HCT116 (cell line): Measurements from ENCODE around the gene ZNF543. TPM values are rescaled to one million over a fixed set of nuclear protein-coding genes. Genes with fewer than 3 reads are reported as not detected.

Source experiments
- ATAC-seq: fragments of 200-7000 bp; cut with Tn5 transposase; 2 replicates; pipeline ENCODE4 v1.9.1; 2020; ENCODE audit warnings: mild to moderate bottlenecking, moderate library complexity
- BruUV-seq: library from RNA; stranded (reverse); fragments of 400-500 nt; replicated peaks from 2 replicates; lab custom pipeline; 2021; lab: Mats Ljungman, UMichigan
- CTCF ChIA-PET: fragments of 300-600 bp; sonication (Branson Sonifier 250); formaldehyde crosslinking; loops from one replicate; lab custom pipeline; 2021; ENCODE audit warnings: antibody characterized with exemption; lab: Charles Lee
- POLR2A ChIA-PET: fragments of 300-600, 350-600 bp; sonication (Branson Sonifier 250); formaldehyde crosslinking; loops from one replicate; lab custom pipeline; 2021; ENCODE audit warnings: antibody characterized with exemption; lab: Charles Lee
- RAD21 ChIA-PET, 2 experiments: fragments of 300-600 bp; sonication (Branson Sonifier 250); formaldehyde crosslinking; loops; one replicate each; lab custom pipeline; 2023; ENCODE audit warnings: low total read pairs in 2 of 2; ENCODE audit not compliant: uncharacterized antibody in 2 of 2, unreplicated experiment in 2 of 2, low non-redundant PET in 1 of 2; lab: Charles Lee
- DNase-seq: peaks from one replicate; pipeline ENCODE4 v3.0.0-alpha.2; 2010; ENCODE audit warnings: low read depth, low spot score
- H2AFZ ChIP-seq: fragments of 200-600 bp; shearing (Covaris generic), sonication (generic); 2 replicates; pipeline ENCODE4 v1.6.1; 2017; ENCODE audit warnings: low read depth, mixed run types, mixed read lengths, antibody characterized with exemption, low read length; ENCODE audit not compliant: poor library complexity, severe bottlenecking
- H3K27ac ChIP-seq: 2 replicates; pipeline ENCODE4 v1.5.1; 2012; ENCODE audit warnings: low read depth, low read length
- H3K27me3 ChIP-seq: fragments of 200-600 bp; sonication (generic); 2 replicates; pipeline ENCODE4 v1.6.1; 2016; ENCODE audit warnings: mixed run types, low read length, mixed read lengths; ENCODE audit not compliant: insufficient read depth
- H3K36me3 ChIP-seq, 2 experiments: fragments of 200-500 bp in 1 of 2; fragments of 200-600 bp in 1 of 2; sonication (Bioruptor generic) in 1 of 2; sonication (generic) in 1 of 2; 2 replicates each; pipeline versions ENCODE4 v1.5.1 to v1.6.1; 2014 to 2016; ENCODE audit warnings: low read length in 2 of 2, inconsistent platforms in 1 of 2, mixed read lengths in 1 of 2, mixed run types in 1 of 2; ENCODE audit not compliant: insufficient read depth in 2 of 2, control insufficient read depth in 1 of 2
- H3K4me1 ChIP-seq, 2 experiments: fragments of 200-600 bp in 1 of 2; sonication (generic) in 1 of 2; 2 replicates each; pipeline versions ENCODE4 v1.5.1 to v1.6.1; 2012 to 2017; ENCODE audit warnings: low read length in 2 of 2, inconsistent platforms in 1 of 2, mild to moderate bottlenecking in 1 of 2, mixed read lengths in 1 of 2, mixed run types in 1 of 2, moderate library complexity in 1 of 2; ENCODE audit not compliant: insufficient read depth in 2 of 2, control insufficient read depth in 1 of 2
- H3K4me2 ChIP-seq: fragments of 200-600 bp; sonication (generic); 2 replicates; pipeline ENCODE4 v1.6.1; 2017; ENCODE audit warnings: mixed run types, low read length, mixed read lengths
- H3K4me3 ChIP-seq, 2 experiments: fragments of 200-600 bp in 1 of 2; sonication (generic) in 1 of 2; replicated peaks in 1 of 2; 2 replicates each; pipeline ENCODE4 v1.5.1; 2011 to 2016; ENCODE audit warnings: low read length in 2 of 2, control low read depth in 1 of 2, low read depth in 1 of 2, mild to moderate bottlenecking in 1 of 2, mixed read lengths in 1 of 2, mixed run types in 1 of 2
- H3K79me2 ChIP-seq: fragments of 200-600 bp; sonication (generic); 2 replicates; pipeline ENCODE4 v1.6.1; 2017; ENCODE audit warnings: mild to moderate bottlenecking, mixed run types, low read length, moderate library complexity, mixed read lengths; ENCODE audit not compliant: insufficient read depth
- H3K9ac ChIP-seq: fragments of 200-600 bp; sonication (generic); 2 replicates; pipeline ENCODE4 v1.6.1; 2016; ENCODE audit warnings: low read length, mixed read lengths
- H3K9me2 ChIP-seq: fragments of 200-600 bp; sonication (generic), shearing (Covaris generic); 2 replicates; pipeline ENCODE4 v1.6.1; 2017; ENCODE audit warnings: mixed run types, mild to moderate bottlenecking, moderate library complexity; ENCODE audit not compliant: insufficient read depth
- H3K9me3 ChIP-seq, 2 experiments: fragments of 200-500 bp in 1 of 2; fragments of 200-600 bp in 1 of 2; sonication (Bioruptor generic) in 1 of 2; sonication (generic) in 1 of 2; 2 replicates each; pipeline ENCODE4 v1.6.1; 2014 to 2017; ENCODE audit warnings: low read length in 2 of 2, mixed read lengths in 2 of 2, inconsistent platforms in 1 of 2, low read depth in 1 of 2, mild to moderate bottlenecking in 1 of 2, mixed run types in 1 of 2, moderate library complexity in 1 of 2; ENCODE audit not compliant: control insufficient read depth in 1 of 2, insufficient read depth in 1 of 2
- H4K20me1 ChIP-seq: fragments of 200-600 bp; sonication (generic), shearing (Covaris generic); 2 replicates; pipeline ENCODE4 v1.6.1; 2017; ENCODE audit warnings: mixed run types, mild to moderate bottlenecking, moderate library complexity; ENCODE audit not compliant: insufficient read depth
- ATF3 ChIP-seq: IDR thresholded peaks from 2 replicates; pipeline ENCODE4 v1.6.1; 2012
- CBX3 ChIP-seq: IDR thresholded peaks from 2 replicates; pipeline ENCODE4 v1.6.1; 2012; ENCODE audit warnings: low read depth
- CEBPB ChIP-seq: IDR thresholded peaks from 2 replicates; pipeline ENCODE4 v1.6.1; 2012; ENCODE audit warnings: low read depth
- EGR1 ChIP-seq: IDR thresholded peaks from 2 replicates; pipeline ENCODE4 v1.6.1; 2012; ENCODE audit warnings: low read depth
- EZH2 ChIP-seq: fragments of 200-600 bp; sonication (generic); IDR thresholded peaks from 2 replicates; pipeline ENCODE4 v1.6.1; 2017; ENCODE audit warnings: antibody characterized with exemption, mixed run types
- FOSL1 ChIP-seq: IDR thresholded peaks from 2 replicates; pipeline ENCODE4 v1.6.1; 2012; ENCODE audit warnings: low read depth
- POLR2A ChIP-seq: IDR thresholded peaks from 2 replicates; pipeline ENCODE4 v1.7.0; 2011; ENCODE audit warnings: borderline replicate concordance; ENCODE audit not compliant: insufficient read depth, insufficient read length; ENCODE audit errors: extremely low read depth
- POLR2AphosphoS5 ChIP-seq: IDR thresholded peaks from 2 replicates; pipeline ENCODE4 v1.6.1; 2011; ENCODE audit warnings: mild to moderate bottlenecking, low read depth, low read length, moderate library complexity
- RAD21 ChIP-seq: IDR thresholded peaks from 2 replicates; pipeline ENCODE4 v1.6.1; 2012; ENCODE audit warnings: low read depth, mild to moderate bottlenecking
- REST ChIP-seq: IDR thresholded peaks from 2 replicates; pipeline ENCODE4 v1.6.1; 2012; ENCODE audit warnings: low read depth
- SIN3A ChIP-seq: IDR thresholded peaks from 2 replicates; pipeline ENCODE4 v1.6.1; 2012; ENCODE audit warnings: low read depth
- SP1 ChIP-seq: IDR thresholded peaks from 2 replicates; pipeline ENCODE4 v1.6.1; 2012; ENCODE audit warnings: low read depth
- SRF ChIP-seq: IDR thresholded peaks from 2 replicates; pipeline ENCODE4 v1.6.1; 2012; ENCODE audit warnings: low read depth
- TCF7L2 ChIP-seq: IDR thresholded peaks from 2 replicates; pipeline ENCODE4 v1.7.0; 2011; ENCODE audit warnings: borderline replicate concordance, inconsistent platforms; ENCODE audit not compliant: insufficient read depth, insufficient read length; ENCODE audit errors: extremely low read depth
- ZNF274 ChIP-seq: fragments of 200-500 bp; sonication (Bioruptor generic); IDR thresholded peaks from 2 replicates; pipeline ENCODE4 v1.6.1; 2014; ENCODE audit warnings: mild to moderate bottlenecking, low read depth, low read length, inconsistent platforms
- intact Hi-C: fragments of 100-400 bp; cut with micrococcal nuclease; formaldehyde crosslinking; loops from 2 replicates; pipeline ENCODE4 v1.10.0; 2022
- total RNA-seq: library from RNA; stranded (reverse); gene quantifications from one replicate; pipeline ENCODE4 v1.2.1, GENCODE V29; 2021; ENCODE audit not compliant: unreplicated experiment
- TF ChIP-seq, protein P1 (sequence below), 3 experiments: fragments of 200-600 bp in 1 of 3; sonication (generic) in 1 of 3; IDR thresholded peaks in 2 of 3; conservative IDR thresholded peaks in 1 of 3; 2 replicates each; pipeline ENCODE4 v1.5.1; 2012 to 2017; ENCODE audit warnings: low read depth in 2 of 3, low read length in 2 of 3, antibody characterized with exemption in 1 of 3, borderline replicate concordance in 1 of 3, control low read depth in 1 of 3, mild to moderate bottlenecking in 1 of 3, mixed read lengths in 1 of 3, mixed run types in 1 of 3, moderate library complexity in 1 of 3; ENCODE audit not compliant: insufficient read depth in 1 of 3
- TF ChIP-seq, protein P2 (sequence below): IDR thresholded peaks from 2 replicates; pipeline ENCODE4 v1.6.1; 2012
- TF ChIP-seq, protein P3 (sequence below): IDR thresholded peaks from 2 replicates; pipeline ENCODE4 v1.6.1; 2011; ENCODE audit warnings: mild to moderate bottlenecking, low read length, moderate library complexity; ENCODE audit not compliant: insufficient replicate concordance; ENCODE audit errors: extremely low read depth

ZNF543 gene
- total RNA-seq, 1 experiment from 2014 or later, result 7.6 TPM

DNA sequence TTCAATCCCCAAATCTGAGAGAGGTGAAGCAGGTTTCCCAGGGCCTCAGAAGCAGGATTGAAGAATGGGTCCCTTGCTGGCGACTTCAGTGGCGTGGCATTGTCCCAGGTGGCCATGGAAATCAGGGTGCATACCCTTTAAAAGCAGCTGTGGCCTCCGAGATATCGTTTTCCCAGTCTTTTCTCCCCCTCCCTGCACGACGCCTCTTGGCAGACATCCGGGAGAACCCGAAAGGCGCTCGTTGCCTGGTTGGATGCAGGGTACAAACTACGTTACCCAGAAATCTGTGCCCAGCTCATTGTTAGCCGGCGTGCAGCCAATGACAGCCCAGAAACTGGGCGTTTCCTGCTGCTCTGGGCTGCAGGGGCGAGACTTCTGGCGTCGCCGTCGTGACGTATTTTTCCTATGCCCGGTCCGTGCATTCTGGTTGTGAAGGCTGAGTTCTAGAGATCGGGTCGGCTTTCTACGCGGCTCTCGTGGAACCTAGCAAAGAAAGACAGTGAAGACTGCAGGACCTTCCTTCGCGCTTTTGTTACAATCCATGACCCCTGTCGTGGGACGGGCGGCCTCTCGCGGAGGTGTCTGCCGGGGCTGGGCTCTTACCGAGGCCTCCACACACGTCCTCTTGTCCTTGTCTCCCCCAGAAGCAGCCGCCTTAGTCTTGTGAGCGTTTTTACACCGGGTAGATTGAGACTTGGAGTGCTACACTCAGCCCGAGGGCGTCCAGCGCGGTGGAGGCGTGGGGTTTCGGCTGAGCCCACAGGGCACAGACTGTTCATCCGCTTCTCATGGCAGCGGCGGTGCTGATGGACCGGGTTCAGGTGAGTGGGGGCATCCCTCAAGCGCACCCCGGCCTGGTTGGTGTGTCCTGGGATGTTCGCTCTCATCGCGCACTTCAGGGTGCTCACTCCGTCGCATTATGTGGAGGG is 30.9 kb downstream of the ZNF543 start, which contains the start of gene ZNF304:
Gene ZNF304 (plus strand): TSS at position 395 of the 929 bp plus-strand sequence. CDS start 394 bp downstream, at position 789.
- H3K4me1 ChIP-seq, result peaks cover 5 to 16% of the 10 kb centered on the region in 2 experiments; a peak in 3 of 4 replicates
- H3K27me3 ChIP-seq, result no peaks in the 10 kb centered on the region
- peaks cover 5 to 11% of the 10 kb centered on the region in 2 experiments; a peak in 2 of 4 replicates for H3K36me3 ChIP-seq
- DNase-seq (peak; percentile 91), ATAC-seq (peak; percentile 99)
- peak within 1 kb of the TSS; percentile 92 for H2AFZ ChIP-seq
- RAD21 ChIA-PET, result no interaction called here
- peaks cover 22% of the 10 kb centered on the region for H3K79me2 ChIP-seq
- BruUV-seq, result TSS peak; percentile 68
- H3K4me2 ChIP-seq, result peak within 1 kb of the TSS; percentile 91
- H3K4me3 ChIP-seq, result peak within 1 kb of the TSS; percentile 72 to 92
- H3K9me3 ChIP-seq, result no peaks in the 10 kb centered on the region
- H3K9ac ChIP-seq, result peak within 1 kb of the TSS; percentile 70
- POLR2A ChIA-PET, result interaction anchor here (0.7 to 1.4 kb wide), 2 partner anchors 12 to 38 kb away, joined by 5 to 6 read pairs; partner anchors contain the start of genes TRAPPC2B, ZNF547 and ZNF548
- H3K27ac ChIP-seq, result peak within 1 kb of the TSS; percentile 4; the same call in 1 of the 2 replicates
- CTCF ChIA-PET, result no interaction called here
- intact Hi-C loops, result no loop called here
- no peaks in the 10 kb centered on the region for H4K20me1 ChIP-seq
- H3K9me2 ChIP-seq, result no peaks in the 10 kb centered on the region
- TF ChIP-seq FOSL1, result no peak
- TF ChIP-seq SP1, result peak; percentile 85
- TF ChIP-seq, protein P1, sequence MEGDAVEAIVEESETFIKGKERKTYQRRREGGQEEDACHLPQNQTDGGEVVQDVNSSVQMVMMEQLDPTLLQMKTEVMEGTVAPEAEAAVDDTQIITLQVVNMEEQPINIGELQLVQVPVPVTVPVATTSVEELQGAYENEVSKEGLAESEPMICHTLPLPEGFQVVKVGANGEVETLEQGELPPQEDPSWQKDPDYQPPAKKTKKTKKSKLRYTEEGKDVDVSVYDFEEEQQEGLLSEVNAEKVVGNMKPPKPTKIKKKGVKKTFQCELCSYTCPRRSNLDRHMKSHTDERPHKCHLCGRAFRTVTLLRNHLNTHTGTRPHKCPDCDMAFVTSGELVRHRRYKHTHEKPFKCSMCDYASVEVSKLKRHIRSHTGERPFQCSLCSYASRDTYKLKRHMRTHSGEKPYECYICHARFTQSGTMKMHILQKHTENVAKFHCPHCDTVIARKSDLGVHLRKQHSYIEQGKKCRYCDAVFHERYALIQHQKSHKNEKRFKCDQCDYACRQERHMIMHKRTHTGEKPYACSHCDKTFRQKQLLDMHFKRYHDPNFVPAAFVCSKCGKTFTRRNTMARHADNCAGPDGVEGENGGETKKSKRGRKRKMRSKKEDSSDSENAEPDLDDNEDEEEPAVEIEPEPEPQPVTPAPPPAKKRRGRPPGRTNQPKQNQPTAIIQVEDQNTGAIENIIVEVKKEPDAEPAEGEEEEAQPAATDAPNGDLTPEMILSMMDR (IDR thresholded peaks at IDR 0.05 in 2 of 3, conservative IDR thresholded peaks at IDR 0.05 in 1 of 3; ENCODE audit: borderline replicate concordance in 1 of 3, insufficient read depth in 1 of 3, low read depth in 2 of 3, low read length in 2 of 3), result no peak
- TF ChIP-seq POLR2AphosphoS5, result peak; percentile 58
- peak; percentile 91 for TF ChIP-seq SRF
- no peak for TF ChIP-seq POLR2A
- no peak for TF ChIP-seq CEBPB
- TF ChIP-seq EZH2, result no peak
- TF ChIP-seq, protein P2, sequence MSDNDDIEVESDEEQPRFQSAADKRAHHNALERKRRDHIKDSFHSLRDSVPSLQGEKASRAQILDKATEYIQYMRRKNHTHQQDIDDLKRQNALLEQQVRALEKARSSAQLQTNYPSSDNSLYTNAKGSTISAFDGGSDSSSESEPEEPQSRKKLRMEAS, result peak; percentile 81
- no peak for TF ChIP-seq RAD21
- no peak for TF ChIP-seq TCF7L2
- no peak for TF ChIP-seq ATF3
- no peak for TF ChIP-seq EGR1
- no peak for TF ChIP-seq ZNF274
- TF ChIP-seq CBX3, result no peak
- TF ChIP-seq REST, result no peak
- TF ChIP-seq SIN3A, result no peak
- TF ChIP-seq, protein P3, sequence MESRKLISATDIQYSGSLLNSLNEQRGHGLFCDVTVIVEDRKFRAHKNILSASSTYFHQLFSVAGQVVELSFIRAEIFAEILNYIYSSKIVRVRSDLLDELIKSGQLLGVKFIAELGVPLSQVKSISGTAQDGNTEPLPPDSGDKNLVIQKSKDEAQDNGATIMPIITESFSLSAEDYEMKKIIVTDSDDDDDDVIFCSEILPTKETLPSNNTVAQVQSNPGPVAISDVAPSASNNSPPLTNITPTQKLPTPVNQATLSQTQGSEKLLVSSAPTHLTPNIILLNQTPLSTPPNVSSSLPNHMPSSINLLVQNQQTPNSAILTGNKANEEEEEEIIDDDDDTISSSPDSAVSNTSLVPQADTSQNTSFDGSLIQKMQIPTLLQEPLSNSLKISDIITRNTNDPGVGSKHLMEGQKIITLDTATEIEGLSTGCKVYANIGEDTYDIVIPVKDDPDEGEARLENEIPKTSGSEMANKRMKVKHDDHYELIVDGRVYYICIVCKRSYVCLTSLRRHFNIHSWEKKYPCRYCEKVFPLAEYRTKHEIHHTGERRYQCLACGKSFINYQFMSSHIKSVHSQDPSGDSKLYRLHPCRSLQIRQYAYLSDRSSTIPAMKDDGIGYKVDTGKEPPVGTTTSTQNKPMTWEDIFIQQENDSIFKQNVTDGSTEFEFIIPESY, result no peak
